Measurements from ENCODE around the gene GRIPAP1.

DNA sequence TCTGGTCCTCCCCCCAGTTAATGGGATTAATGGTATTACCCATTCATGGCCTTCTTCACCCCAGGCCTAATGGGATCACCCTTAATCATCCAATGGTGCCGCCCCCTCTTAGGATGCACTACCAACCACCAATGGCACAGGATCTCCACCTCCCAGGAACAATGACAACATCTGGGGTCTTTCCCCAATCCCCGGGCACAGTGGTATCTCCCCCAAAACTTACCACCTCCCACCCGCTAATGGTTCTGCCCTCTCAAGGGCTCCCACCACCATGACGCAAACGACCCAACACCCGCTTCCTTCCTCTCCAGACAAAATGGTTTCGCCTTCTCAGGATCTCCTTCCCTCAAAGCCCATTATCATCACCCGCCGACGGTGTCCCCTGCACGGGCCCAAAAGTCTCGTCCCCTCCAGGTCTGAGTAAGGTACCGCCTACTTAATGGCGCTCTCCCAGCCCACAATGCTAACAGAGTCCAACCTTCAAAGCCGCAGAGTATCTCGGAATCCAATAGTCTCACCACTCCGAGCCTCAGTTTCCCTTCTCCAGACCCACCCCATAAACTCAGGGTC lies 458 bp downstream of the GRIPAP1 start:
- TF ChIP-seq CREB5 (CRISPR knock-in tag; IDR thresholded peaks at IDR 0.05; ENCODE audit: low read depth) (no peak), SNAI2 (CRISPR knock-in tag; IDR thresholded peaks at IDR 0.05) (no peak), ZFP30 (CRISPR knock-in tag; IDR thresholded peaks at IDR 0.05) (no peak)
